Measurements from ENCODE around the gene RPS6KB2. TPM values are rescaled to one million over a fixed set of nuclear protein-coding genes. Genes with fewer than 3 reads are reported as not detected.

Gene RPS6KB2
- total and polyA plus RNA-seq, 9 of the 15 experiments (the other 6 are each of a cell fraction or from before 2014, with no cell fraction given): 0.42 to 122 (median 82.6) TPM

DNA sequence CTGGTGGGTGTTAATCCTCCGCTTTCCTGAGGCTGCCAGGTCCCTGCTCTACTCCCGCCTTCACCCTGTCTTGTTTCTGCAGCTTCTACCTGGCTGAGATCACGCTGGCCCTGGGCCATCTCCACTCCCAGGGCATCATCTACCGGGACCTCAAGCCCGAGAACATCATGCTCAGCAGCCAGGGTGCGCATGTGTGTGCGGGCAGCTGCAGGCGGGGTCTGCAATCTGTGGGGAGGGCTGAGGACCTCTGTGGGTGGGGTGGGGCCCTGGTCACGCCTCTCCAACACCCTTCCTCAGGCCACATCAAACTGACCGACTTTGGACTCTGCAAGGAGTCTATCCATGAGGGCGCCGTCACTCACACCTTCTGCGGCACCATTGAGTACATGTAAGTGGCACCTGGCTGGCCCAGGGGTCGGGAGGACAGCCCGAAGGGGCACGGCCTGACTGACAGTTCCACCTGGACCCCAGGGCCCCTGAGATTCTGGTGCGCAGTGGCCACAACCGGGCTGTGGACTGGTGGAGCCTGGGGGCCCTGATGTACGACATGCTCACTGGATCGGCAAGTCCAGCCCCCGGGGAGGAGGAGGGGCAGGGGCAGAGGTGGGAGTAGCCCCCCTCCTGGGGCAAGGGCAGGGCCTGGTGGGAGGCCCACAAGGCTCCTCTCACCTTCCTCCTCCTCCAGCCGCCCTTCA lies 4.5 kb downstream of the RPS6KB2 start:
- peaks cover 77% of the 10 kb centered on the region; the same call in 2 of the 3 replicates for H3K36me3 ChIP-seq (ENCODE audit: control insufficient read depth, insufficient read depth, low read length)
- POLR2A ChIA-PET: interaction anchor here (0.6 to 1.1 kb wide), 2 partner anchors 9 to 44 kb away, joined by 3 read pairs; no protein-coding TSS in a partner anchor
- H3K9me3 ChIP-seq (replicated peaks; ENCODE audit: control insufficient read depth, insufficient read depth, low read depth, low read length): no peaks in the 10 kb centered on the region
- CTCF ChIA-PET (ENCODE audit: low intra/inter-chr PET ratio): no interaction called here
- FAIRE-seq: no peak
- no peak overlapping the region for H2AFZ ChIP-seq (ENCODE audit: low read depth, low read length)
- H3K9me1 ChIP-seq (ENCODE audit: control insufficient read depth, insufficient read depth, low read length): peaks cover 6% of the 10 kb centered on the region
- no peak for ATAC-seq
- in situ Hi-C loops (cut with MboI) (no loop called here), intact Hi-C loops (cut with micrococcal nuclease) (no loop called here)
- H3K4me2 ChIP-seq (ENCODE audit: insufficient read depth, low read length): no peak overlapping the region
- DNase-seq (ENCODE audit: extremely low read depth in 1 of 4, low spot score in 3 of 4): no peak
- H3K27me3 ChIP-seq (ENCODE audit: control insufficient read depth in 2 of 2, insufficient read depth in 2 of 2, low read length in 2 of 2): no peaks in the 10 kb centered on the region
- no peaks in the 10 kb centered on the region for H4K20me1 ChIP-seq (replicated peaks; ENCODE audit: control insufficient read depth, insufficient read depth, low read length)
- H3K79me2 ChIP-seq (ENCODE audit: control insufficient read depth, insufficient read depth, low read length): peaks cover 25% of the 10 kb centered on the region
- BruUV-seq (replicated peaks): no TSS peak
- peak overlapping the region in 1 of 2 experiments; percentile 54; a peak in 1 of 4 replicates for H3K9ac ChIP-seq (ENCODE audit: insufficient read depth in 1 of 2, low read depth in 2 of 2, low read length in 2 of 2)
- WGBS (ENCODE audit: insufficient coverage, low coverage, missing lambda C conversion rate): 96% methylated on average over 17 of the region's 22 CpGs
- no peak overlapping the region for H3K4me3 ChIP-seq
- peaks cover 23 to 69% of the 10 kb centered on the region in 2 experiments for H3K4me1 ChIP-seq (replicated peaks in 1 of 2; ENCODE audit: control insufficient read depth in 2 of 2, insufficient read depth in 2 of 2, low read length in 2 of 2)
- no peak overlapping the region for H3K27ac ChIP-seq (ENCODE audit: extremely low read depth, low read depth, low read length)
- TF ChIP-seq RCOR1 (IDR thresholded peaks at IDR 0.05; ENCODE audit: borderline replicate concordance in 1 of 2, low read depth in 2 of 2, low read length in 2 of 2) (no peak), POLR2G (IDR thresholded peaks at IDR 0.05; ENCODE audit: low read depth, low read length) (peak; percentile 61; the same call in 1 of the 2 replicates)

Data from K562 (cell line).